Measurements from ENCODE around the gene S100A6.
"Not testable (repeated sequence)": the region's sequence is repeated elsewhere in the genome, so short reads cannot be mapped to it uniquely, and the experiment has no call there.

Gene S100A6

DNA sequence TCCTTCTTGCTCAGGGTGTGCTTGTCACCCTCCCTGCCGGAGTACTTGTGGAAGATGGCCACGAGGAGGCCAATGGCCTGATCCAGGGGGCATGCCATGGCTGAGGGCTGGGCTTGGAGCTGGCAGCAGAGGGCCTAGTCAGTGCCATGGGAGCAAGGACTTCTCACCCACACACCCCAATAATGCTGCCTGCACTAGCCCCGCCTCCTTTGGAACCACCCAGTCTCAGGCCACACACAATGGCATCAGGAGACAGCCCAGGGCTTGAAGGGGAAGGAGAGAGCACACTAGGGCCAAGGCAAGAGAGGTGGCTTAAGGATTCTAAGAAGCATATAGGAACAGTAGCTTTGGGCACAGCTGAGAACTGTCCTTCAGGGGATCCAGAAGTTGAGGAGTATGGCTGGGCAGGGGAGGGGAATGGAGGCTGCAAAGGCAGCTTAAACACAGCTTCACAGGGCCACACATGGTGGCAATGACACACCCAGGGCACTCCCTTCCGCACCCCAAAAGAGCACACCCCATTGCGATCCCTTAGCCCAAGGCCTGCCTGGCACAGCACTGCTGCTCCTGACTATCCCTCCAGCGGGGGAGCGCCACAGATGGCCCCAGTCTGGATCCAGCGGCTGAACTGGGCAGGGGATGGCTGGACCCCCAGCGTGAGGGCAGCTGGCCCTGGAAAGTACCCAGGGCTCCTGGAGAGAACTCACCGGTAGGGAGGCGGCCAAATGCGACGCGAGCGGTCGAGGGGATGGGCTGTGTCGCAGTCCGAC, at the start of gene S100A6:
S100A6 (minus strand) TSS at position 750 of the 770 bp plus-strand sequence; CDS start at position 98, 652 bp downstream.
- in situ Hi-C loops (cut with HindIII; ENCODE audit: low pct_ligation_motif_present, low pct_unique_long_range_greater_than_20kb, low sequenced_read_pairs), result no loop called here
- DNase-seq, result peak; percentile 46

DNA sequence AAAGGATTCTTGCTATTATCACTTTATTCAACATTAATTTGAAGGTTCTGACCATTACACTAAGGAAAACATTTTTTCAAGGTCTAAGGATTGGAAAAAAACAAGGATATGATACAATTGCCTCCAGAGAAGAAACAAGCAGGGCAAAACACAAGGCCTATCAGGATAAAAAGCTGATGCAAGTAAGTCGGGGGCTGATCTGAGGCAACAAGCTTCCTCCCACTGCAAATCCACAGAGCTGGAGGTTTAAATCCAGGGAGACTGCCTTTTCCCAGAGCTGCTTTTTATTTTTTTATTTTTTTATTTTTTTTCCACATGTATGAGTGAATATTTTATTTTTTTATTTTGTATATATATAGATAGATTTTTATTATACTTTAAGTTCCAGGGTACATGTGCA, 49.2 kb upstream of the S100A6 start:
- in situ Hi-C loops (cut with HindIII; ENCODE audit: low pct_ligation_motif_present, low pct_unique_long_range_greater_than_20kb, low sequenced_read_pairs), result no loop called here
- no peak for DNase-seq

DNA sequence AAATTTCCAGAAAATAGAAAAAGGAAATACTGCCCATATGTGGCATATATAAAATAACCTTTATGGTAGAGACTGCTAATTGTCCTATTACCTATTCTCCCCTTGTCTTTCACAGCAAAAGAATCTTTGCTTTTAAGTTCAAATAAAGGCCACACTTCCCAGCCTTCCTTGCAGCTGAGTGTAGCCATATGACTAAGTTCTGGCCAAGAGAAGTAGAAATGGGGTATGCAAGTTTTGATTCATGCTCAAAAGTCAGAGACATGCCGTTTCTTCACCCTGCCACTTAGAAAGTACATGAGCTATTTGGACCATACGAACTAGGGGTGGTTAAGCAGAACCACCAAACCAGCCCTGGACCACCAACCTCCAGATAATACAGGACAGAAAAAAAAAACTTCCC, 48.2 kb upstream of the S100A6 start:
- DNase-seq, result no peak
- in situ Hi-C loops (cut with HindIII; ENCODE audit: low pct_ligation_motif_present, low pct_unique_long_range_greater_than_20kb, low sequenced_read_pairs), result no loop called here

DNA sequence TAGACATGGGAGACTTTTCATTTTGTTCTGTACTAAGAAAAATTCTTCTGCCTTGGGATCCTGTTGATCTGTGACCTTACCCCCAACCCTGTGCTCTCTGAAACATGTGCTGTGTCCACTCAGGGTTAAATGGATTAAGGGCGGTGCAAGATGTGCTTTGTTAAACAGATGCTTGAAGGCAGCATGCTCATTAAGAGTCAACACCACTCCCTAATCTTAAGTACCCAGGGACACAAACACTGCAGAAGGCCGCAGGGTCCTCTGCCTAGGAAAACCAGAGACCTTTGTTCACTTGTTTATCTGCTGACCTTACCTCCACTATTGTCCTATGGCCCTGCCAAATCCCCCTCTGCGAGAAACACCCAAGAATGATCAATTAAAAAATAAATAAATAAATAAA, 47.7 kb upstream of the S100A6 start:
- in situ Hi-C loops (cut with HindIII; ENCODE audit: low pct_ligation_motif_present, low pct_unique_long_range_greater_than_20kb, low sequenced_read_pairs); DNase-seq: not testable (repeated sequence)

DNA sequence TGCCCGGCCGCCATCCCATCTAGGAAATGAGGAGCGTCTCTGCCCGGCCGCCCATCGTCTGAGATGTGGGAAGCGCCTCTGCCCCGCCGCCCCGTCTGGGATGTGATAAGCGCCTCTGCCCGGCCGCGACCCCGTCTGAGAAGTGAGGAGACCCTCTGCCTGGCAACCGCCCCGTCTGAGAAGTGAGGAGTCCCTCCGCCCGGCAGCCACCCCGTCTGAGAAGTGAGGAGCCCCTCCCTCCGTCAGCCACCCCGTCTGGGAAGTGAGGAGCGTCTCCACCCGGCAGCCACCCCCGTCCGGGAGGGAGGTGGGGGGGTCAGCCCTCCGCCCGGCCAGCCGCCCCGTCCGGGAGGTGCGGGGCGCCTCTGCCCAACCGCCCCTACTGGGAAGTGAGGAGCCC, 47.0 kb upstream of the S100A6 start:
- in situ Hi-C loops (cut with HindIII; ENCODE audit: low pct_ligation_motif_present, low pct_unique_long_range_greater_than_20kb, low sequenced_read_pairs); DNase-seq: not testable (repeated sequence)

DNA sequence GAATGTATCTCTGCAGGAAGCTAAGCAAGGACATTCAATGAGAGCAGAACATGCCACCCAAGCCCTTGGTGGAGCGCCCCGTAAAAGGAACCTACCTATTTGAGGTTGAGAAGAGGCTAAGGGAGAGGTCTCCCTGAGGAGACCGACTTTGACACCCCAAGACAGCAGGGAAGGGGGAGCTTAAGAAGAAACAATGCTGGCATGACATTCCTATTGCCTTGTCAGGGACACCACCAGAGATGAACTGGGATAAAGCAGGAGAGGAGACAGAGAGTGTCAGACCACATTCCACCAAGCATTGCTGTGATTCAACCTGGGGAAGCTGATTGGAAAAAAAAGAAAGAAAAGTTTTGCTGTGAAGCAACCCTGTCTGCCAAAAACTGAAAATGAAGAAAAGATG, 43.1 kb upstream of the S100A6 start:
- in situ Hi-C loops (cut with HindIII; ENCODE audit: low pct_ligation_motif_present, low pct_unique_long_range_greater_than_20kb, low sequenced_read_pairs), result no loop called here
- no peak for DNase-seq

DNA sequence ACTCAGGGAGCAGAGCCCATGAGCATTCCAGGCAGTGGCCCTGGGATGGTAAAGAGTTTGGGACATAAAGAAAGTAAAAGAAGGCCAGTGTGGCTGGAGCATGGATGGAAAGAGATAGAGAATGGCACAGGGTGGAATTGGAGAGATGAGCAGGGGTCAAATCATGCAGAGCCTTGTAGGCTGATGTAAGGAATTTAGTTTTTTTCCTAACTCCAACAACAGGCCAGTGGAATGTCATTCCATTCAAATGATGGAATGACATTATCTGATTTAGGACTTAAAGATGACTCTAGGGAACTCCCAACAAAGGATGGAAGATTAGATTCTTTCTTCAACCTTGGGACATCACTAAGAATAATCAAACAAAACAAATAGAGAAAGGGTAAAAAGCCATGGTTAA, 42.7 kb upstream of the S100A6 start:
- in situ Hi-C loops (cut with HindIII; ENCODE audit: low pct_ligation_motif_present, low pct_unique_long_range_greater_than_20kb, low sequenced_read_pairs), result no loop called here
- peak; percentile 20 for DNase-seq

DNA sequence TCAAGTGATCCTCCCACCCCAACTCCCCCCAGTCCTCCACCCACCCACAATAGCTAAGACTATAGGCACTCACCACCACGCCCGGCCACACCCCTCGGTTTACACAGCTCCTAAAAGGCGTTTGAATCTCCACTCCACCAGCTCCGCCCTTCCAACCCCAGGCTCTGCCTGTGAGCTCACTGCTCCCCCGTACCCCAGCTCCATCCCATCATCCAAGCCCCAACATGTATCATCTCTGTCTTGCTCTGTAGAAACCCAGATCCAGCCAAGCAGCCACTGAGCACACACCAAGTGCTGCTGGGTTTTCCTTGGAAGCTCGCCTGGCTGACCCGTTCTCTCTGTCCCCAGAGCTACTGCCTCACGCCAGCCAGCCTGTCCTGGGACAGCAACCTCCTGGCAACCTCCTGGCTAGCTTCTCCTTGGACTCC, 41.8 kb upstream of the S100A6 start:
- in situ Hi-C loops (cut with HindIII; ENCODE audit: low pct_ligation_motif_present, low pct_unique_long_range_greater_than_20kb, low sequenced_read_pairs), result no loop called here
- DNase-seq, result no peak

DNA sequence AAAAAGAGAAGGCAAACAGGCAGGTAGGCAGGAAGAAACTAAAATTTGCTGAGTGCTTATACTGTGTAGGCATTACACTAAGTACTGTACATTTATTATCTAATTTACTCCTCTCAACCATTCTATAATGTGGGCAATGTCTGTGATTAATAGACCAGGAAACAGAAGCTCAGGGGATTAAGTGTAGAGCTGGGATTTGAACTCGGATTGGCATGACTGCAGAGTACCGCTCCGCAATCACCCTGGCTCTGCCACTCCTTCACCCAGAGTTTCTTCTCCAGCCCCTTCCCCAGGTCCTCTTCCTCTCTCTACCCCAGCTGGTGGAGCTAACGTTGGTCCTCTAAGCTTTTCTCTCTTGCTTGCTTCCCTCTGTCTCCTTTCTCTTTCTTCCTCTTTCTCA, 41.3 kb upstream of the S100A6 start:
- in situ Hi-C loops (cut with HindIII; ENCODE audit: low pct_ligation_motif_present, low pct_unique_long_range_greater_than_20kb, low sequenced_read_pairs), result no loop called here

DNA sequence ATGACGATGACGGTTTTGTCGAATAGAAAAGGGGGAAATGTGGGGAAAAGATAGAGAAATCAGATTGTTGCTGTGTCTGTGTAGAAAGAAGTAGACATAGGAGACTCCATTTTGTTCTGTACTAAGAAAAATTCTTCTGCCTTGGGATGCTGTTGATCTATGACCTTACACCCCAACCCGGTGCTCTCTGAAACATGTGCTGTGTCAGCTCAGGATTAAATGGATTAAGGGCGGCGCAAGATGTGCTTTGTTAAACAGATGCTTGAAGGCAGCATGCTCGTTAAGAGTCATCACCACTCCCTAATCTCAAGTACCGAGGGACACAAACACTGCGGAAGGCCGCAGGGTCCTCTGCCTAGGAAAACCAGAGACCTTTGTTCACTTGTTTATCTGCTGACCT, 39.7 kb upstream of the S100A6 start:
- in situ Hi-C loops (cut with HindIII; ENCODE audit: low pct_ligation_motif_present, low pct_unique_long_range_greater_than_20kb, low sequenced_read_pairs); DNase-seq: not testable (repeated sequence)

More for the DNA sequence above, 41.3 kb upstream of the S100A6 start:
- DNase-seq, result no peak

DNA sequence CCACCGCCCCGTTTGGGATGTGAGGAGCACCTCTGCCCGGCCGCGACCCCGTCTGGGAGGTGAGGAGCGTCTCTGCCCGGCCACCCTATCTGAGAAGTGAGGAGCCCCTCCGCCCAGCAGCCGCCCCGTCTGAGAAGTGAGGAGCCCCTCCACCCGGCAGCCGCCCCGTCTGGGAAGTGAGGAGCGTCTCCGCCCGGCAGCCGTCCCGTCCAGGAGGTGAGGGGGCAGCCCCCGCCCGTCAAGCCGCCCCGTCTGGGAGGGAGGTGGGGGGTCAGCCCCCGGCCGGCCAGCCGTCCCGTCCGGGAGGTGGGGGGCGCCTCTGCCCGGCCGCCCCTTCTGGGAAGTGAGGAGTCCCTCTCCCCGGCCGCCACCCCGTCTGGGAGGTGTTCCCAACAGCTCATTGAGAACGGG, 39.3 kb upstream of the S100A6 start:
- DNase-seq; in situ Hi-C loops (cut with HindIII; ENCODE audit: low pct_ligation_motif_present, low pct_unique_long_range_greater_than_20kb, low sequenced_read_pairs): not testable (repeated sequence)

DNA sequence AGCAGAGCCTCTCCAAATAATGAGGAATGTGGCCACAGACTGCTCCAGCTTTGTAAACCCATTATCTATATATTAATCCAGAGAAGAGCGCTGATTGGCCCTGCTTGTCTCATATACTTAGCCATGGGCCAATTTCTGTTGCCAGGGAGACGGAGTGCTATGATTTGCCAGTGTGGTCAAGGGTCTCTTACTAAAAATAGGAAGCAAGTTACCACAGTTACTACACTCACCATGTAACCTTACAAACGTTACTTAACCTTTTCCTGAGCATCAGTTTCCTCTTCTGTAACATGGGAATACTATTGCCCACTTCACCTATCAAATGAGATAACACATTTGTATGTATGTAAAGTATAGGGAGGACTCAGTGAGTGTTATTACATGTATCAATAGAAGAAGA, 37.6 kb upstream of the S100A6 start:
- in situ Hi-C loops (cut with HindIII; ENCODE audit: low pct_ligation_motif_present, low pct_unique_long_range_greater_than_20kb, low sequenced_read_pairs), result no loop called here

DNA sequence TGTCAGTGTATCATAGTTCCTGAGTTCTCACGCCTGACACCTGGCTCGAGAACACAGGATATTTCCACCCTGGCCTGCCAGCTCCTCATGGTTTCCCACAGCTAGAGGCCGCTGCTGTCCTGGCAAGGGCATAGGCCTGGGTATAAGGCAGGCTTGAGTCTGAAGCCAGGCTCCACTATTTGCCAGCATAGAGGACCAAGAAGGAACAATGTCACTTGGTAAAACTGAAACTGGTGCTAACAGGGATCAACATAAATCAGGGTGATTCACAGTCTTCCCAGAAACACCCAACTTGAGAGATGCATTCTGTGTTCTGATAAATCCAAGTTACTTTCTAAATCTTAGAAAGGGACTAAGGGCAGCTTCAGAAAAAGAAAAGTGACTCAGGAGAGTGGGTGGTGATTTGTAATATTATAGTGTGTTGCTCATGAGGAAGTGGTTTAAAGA, 36.8 kb upstream of the S100A6 start:
- peak; percentile 89 for DNase-seq
- in situ Hi-C loops (cut with HindIII; ENCODE audit: low pct_ligation_motif_present, low pct_unique_long_range_greater_than_20kb, low sequenced_read_pairs), result no loop called here

More for the DNA sequence above, 37.6 kb upstream of the S100A6 start:
- no peak for DNase-seq

DNA sequence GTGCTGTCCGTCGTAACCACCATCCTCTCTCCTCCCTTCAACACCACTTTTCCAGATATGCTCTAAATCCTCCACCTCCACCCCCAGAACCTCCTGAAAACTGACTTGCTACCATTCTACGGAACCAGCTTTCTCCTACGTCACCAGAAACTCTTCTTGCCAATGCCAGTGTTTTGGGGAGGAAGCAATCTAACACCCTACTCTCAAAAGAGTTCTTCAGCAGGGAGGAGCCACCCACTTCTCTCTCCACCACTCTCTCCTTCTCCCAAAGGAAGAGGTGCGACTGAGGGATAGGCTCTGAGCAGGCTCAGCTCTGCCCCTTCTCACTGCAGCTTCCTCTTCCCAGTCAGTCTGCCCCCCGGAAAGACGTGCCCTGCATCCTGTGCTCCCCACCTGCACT, 35.9 kb upstream of the S100A6 start:
- in situ Hi-C loops (cut with HindIII; ENCODE audit: low pct_ligation_motif_present, low pct_unique_long_range_greater_than_20kb, low sequenced_read_pairs), result no loop called here
- DNase-seq, result no peak

DNA sequence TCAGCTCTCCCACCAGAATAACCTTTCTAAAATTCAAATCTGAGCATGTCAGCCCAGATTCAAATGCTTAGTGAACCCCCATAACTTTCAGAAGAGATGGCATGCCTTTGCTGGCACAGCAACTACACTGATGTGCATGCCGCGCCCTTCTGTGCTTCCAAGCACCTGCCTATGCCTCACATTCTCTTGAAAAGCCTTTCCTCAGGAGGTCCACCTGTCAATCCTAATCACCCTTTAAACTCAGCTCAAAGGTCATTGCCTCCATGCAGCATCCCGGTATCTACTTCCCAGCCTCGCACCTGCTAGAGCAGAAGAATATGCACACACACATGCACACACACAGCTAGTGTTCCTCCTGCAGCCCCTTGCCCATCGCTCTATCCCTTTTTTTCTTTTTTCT, 35.1 kb upstream of the S100A6 start:
- in situ Hi-C loops (cut with HindIII; ENCODE audit: low pct_ligation_motif_present, low pct_unique_long_range_greater_than_20kb, low sequenced_read_pairs), result no loop called here
- no peak for DNase-seq

DNA sequence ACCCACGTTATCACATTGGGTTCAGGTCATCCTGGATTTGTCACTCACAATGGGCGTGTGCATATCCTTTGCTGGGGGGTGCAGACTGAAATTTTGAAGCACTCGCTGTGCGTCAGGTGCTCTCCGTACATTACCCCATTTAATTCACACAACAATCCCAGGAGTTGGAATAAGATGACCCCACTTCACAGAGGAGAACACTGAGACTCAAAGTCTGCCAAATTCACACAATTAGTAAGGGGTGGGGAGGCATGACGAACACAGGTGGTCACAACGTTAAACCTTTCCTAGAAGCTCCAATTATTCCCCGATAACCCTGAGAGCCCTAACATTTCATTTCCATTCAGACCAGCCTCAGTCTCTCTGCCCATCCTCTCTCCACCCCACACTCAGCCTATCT, 33.7 kb upstream of the S100A6 start:
- in situ Hi-C loops (cut with HindIII; ENCODE audit: low pct_ligation_motif_present, low pct_unique_long_range_greater_than_20kb, low sequenced_read_pairs), result no loop called here
- DNase-seq, result no peak

DNA sequence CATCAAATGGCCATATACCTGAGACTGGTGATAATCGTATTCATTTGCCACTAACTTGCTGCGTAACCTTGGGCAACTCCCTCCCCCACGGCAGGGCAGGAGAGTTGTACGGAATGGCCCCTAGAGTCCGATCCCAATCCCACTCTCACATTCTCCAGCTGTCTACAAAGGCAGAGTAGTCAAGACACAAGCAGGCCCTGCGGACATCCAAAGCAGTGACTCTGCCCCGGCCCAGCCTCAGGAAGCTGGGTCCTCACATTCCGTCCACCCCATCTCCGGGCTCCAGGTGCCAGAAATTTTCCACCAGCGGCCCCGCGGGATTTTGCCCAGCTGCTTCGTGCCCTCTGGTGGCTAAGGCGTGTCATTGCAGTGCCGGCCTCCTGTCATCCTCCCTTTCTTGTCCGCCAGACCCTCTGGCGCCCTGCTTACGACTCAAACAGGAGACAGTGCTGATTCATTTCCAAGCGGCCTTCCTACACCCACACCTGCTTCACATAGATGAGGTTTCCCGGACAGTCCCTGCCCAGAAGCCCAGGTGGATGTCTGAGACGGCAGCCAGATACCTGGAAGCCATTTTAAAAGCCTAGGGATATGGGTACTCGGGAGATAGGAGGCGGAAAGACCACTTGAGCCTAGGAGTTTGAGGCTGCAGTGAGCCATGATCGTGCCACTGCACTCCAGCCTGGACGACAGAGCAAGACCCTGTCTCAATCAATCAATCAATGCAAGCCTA, 32.7 kb upstream of the S100A6 start:
- peak; percentile 93 for DNase-seq
- in situ Hi-C loops (cut with HindIII; ENCODE audit: low pct_ligation_motif_present, low pct_unique_long_range_greater_than_20kb, low sequenced_read_pairs), result no loop called here

DNA sequence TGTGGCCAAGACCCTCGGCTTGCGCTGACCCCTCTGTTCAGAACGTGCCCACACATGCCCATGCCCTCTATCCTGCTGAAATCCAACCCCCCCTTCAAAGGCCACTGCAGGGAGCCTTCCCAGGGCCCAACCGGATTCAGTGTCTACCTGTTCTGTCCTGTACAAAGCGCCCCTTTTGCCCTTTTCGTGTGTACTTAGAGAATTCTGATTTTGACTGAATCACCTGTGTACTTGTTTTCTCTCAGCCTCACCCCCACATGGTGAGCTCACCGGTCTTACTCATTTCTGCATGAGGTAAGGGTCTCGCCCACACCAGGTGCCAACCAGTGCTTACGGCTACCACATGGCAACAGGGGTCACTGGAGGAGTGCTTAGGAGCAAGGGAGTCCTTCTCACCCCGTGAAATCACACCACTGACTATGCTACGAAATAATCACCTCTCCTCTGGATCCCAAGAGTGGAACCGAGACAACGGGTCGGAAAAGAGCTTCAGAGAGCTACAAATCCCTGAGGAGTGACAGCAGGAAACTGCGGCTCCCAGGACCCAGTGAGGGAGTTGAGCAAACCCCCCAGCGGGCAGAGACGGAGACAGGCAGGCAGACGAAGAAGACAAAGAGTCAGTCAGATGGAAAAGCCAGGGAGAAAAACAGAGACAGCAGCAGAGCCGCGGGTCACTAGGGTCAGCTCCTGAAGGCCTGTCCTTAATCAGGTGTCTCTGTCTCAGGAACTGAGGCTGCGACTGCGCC, 32.0 kb upstream of the S100A6 start:
- in situ Hi-C loops (cut with HindIII; ENCODE audit: low pct_ligation_motif_present, low pct_unique_long_range_greater_than_20kb, low sequenced_read_pairs), result no loop called here
- peak; percentile 72 for DNase-seq

Measured in ACHN (cell line).